GM20000 (cell line): Measurements from ENCODE around the gene ATP6V1B1.

Source experiments
- DNase-seq: peaks from one replicate; pipeline ENCODE4 v3.0.0; 2012; ENCODE audit warnings: low spot score
- CTCF ChIP-seq: IDR thresholded peaks from 2 replicates; pipeline ENCODE4 v1.5.1; 2012; ENCODE audit warnings: mild to moderate bottlenecking, control low read depth; ENCODE audit errors: extremely low read depth, missing control alignments

ATP6V1B1 gene

GRCh38 chr2:70984576-70985282 is 49.0 kb downstream of the ATP6V1B1 start:
- peak; percentile 89 for DNase-seq

GRCh38 chr2:70985283-70985688 is 49.6 kb downstream of the ATP6V1B1 start:
- no peak for DNase-seq
- no peak for TF ChIP-seq CTCF

More at GRCh38 chr2:70984576-70985282, 49.0 kb downstream of the ATP6V1B1 start:
- TF ChIP-seq CTCF = peak; percentile 99

GRCh38 chr2:70985956-70986355 is 50.3 kb downstream of the ATP6V1B1 start:
- TF ChIP-seq CTCF = no peak
- no peak for DNase-seq

- TF ChIP-seq CTCF = no peak
- DNase-seq = no peak
Measured at GRCh38 chr2:70986499-70987189, 50.9 kb downstream of the ATP6V1B1 start.

- DNase-seq = no peak
- no peak for TF ChIP-seq CTCF
Measured at GRCh38 chr2:70987386-70987785, 51.7 kb downstream of the ATP6V1B1 start.

GRCh38 chr2:70988151-70988550 is 52.5 kb downstream of the ATP6V1B1 start:
- no peak for TF ChIP-seq CTCF
- no peak for DNase-seq
